GM19372 (cell line): ENCODE measurements around the gene CDC37.

Source experiments
- ATAC-seq: cut with Tn5 transposase; IDR thresholded peaks from one replicate; pipeline ENCODE4 v1.9.1; 2021; ENCODE audit warnings: mild to moderate bottlenecking, low read depth, moderate library complexity; ENCODE audit not compliant: unreplicated experiment

CDC37 gene

GRCh38 chr19:10363789-10364281, 39.5 kb downstream of the CDC37 start:
- ATAC-seq = no peak

GRCh38 chr19:10362259-10362658, 41.1 kb downstream of the CDC37 start:
- no peak for ATAC-seq

GRCh38 chr19:10361569-10362011, 41.8 kb downstream of the CDC37 start:
- no peak for ATAC-seq

GRCh38 chr19:10356431-10356830, 46.9 kb downstream of the CDC37 start:
- no peak for ATAC-seq

GRCh38 chr19:10353793-10354391, 49.5 kb downstream of the CDC37 start:
- ATAC-seq = no peak

- ATAC-seq = no peak
These were observed 50.3 kb downstream of the CDC37 start for GRCh38 chr19:10352764-10353671.

- ATAC-seq = no peak
These were observed 56.8 kb downstream of the CDC37 start for GRCh38 chr19:10346509-10346908.

- no peak for ATAC-seq
These were observed 58.6 kb downstream of the CDC37 start for GRCh38 chr19:10344780-10345179.

- no peak for ATAC-seq
These were observed 59.8 kb downstream of the CDC37 start for GRCh38 chr19:10343495-10343894.
